GM15510 (cell line): ENCODE measurements around the gene PARD3.

Experiments
- POLR2A ChIP-seq: IDR thresholded peaks from 3 replicates; pipeline ENCODE4 v1.6.1; 2011; ENCODE audit warnings: borderline replicate concordance; ENCODE audit not compliant: insufficient read length; ENCODE audit errors: extremely low read depth

The PARD3 gene

DNA sequence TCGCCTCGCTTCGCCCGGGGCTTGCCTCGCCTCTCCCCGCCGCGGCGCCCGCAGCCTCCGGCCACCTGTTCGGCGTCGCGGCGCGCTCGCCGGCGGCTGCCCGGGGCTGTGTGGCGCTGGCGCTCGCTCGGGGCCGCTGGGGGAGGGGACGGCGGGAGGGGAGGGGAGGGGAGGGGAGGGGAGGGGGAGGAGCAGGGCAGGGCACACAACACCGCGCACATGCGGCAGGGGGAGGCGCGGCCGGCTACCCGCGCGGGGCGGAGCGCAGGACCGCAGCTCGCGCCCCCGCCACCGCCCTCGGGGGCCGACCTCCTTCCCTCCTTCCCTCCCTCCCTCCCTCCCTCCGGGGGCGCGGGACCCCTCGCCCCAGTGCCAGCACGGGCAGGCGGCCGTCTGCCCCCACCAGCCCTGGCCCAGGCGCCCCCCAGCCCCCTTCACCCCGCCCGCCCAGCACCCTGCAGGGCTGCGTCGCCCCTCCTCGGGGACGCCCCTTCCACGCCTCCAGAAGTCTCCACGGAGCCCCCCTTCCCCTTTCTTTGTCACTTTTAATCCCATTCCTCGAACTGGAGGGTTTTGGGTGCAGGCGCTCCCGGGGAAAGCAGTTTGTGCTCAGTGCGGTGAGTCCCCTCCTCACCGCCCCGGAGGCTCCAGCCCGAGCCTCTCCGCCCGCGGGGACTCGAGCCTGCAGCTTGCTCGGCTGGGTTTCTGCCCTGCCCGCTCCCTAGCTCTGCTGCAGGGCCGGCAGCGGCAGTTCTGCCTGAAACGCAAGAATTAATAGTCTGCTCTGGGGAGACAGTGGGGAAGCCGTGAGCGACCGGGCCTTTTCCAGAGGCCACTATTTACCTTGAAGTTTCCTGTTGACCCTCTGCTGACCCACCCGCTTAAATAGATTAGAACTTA is at the start of gene PARD3:
TSS of gene PARD3 (minus strand) at position 112 of the 900 bp plus-strand sequence. CDS start 301 bp downstream, outside the sequence.
- TF ChIP-seq POLR2A: peak; percentile 14

- no peak for TF ChIP-seq POLR2A
These were observed 49.3 kb upstream of the PARD3 start for GRCh38 chr10:34864149-34865067.

- TF ChIP-seq POLR2A: no peak
These were observed 47.8 kb upstream of the PARD3 start for GRCh38 chr10:34862892-34863291.

DNA sequence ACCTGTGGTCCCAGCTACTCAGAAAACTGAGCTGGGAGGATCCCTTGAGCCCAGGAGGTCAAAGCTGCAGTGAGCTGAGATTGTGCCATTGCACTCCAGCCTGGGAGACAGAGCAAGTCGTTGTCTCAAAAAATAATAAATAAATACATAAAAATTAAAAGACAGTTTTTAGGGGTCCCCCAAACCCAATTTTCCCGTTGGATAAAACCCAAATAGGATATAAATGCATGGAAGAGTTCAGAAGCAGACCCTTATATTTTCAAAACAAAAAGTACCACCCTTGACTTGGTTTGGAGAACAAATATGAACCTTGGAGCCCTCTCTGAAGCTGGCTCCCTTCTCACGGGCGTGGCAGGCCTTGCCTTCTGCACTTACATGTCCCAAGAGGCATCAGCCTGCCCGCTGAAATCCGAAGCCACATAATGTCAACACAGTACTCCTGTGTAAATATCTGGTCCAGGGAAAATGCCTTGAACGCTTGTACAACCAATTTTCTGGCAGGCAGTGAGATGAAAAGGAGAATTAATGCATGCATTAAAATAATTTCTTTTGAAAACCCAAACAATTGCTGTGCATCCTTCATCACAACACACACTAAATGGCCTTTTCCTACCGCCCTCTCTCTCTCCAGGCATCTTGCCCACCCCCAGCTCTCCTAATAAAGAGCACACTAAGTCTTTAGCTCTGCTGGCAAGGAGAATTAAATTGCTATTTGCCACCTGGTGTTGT is 46.4 kb upstream of the PARD3 start:
- TF ChIP-seq POLR2A: no peak

DNA sequence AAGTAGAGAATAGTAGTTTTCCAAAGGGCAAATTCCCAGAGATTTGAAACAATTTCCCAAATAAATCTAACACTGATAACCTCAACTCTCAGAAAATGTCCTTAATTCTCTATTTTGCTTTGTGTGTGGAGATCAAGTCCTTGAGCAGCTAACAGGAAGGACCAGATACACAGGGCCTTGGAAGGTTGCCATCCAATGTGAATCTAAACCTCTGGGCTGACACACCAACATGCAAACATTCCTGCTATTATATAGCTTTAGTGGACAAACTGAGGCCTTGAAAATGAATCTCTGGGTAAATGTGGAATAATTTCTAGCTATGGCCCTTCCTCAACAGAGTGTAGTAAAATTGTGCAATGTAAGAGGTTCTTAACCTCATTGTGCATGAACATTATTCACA is 44.1 kb upstream of the PARD3 start:
- TF ChIP-seq POLR2A: no peak

GRCh38 chr10:34858003-34858402 is 42.9 kb upstream of the PARD3 start:
- no peak for TF ChIP-seq POLR2A

- no peak for TF ChIP-seq POLR2A
These were observed 39.1 kb upstream of the PARD3 start for GRCh38 chr10:34854147-34854601.

DNA sequence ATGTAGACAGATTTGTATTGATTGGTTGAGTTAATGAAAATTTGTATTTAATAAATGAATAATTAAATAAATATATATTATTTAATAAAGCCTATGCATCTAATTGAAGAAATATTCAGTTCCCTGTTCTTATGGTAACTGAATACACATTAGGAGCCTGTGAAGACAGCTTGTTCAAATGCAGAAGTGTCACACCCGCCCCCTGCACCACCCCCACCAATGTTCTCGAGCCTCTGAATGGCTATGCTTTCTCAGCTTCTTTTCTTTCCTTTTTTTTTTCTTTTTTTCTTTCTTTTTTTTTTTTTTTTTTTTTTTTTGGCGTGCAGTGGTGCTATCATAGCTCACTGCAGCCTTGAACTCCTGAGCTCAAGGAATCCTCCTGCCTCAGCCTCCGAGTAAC is 38.3 kb upstream of the PARD3 start:
- no peak for TF ChIP-seq POLR2A

GRCh38 chr10:34850558-34850957 is 35.5 kb upstream of the PARD3 start:
- TF ChIP-seq POLR2A: no peak

GRCh38 chr10:34850036-34850435 is 34.9 kb upstream of the PARD3 start:
- TF ChIP-seq POLR2A: no peak

DNA sequence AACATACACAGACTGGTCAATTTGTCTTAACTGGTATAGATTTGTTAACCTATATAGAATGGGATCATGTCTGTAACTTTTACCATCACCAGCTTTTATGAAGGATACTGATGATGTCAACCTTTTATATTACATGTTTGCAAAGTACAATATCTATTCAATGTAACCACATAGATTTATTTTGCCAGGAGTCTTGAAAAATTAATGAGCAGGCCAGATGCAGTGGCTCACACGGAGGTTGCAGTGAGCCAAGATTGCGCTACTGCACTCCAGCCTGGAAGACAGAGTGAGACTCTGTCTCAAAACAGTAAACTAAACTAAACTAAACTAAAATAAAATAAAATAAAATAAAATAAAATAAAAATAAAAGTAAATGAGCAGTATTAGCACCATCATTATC is 30.0 kb upstream of the PARD3 start:
- no peak for TF ChIP-seq POLR2A

DNA sequence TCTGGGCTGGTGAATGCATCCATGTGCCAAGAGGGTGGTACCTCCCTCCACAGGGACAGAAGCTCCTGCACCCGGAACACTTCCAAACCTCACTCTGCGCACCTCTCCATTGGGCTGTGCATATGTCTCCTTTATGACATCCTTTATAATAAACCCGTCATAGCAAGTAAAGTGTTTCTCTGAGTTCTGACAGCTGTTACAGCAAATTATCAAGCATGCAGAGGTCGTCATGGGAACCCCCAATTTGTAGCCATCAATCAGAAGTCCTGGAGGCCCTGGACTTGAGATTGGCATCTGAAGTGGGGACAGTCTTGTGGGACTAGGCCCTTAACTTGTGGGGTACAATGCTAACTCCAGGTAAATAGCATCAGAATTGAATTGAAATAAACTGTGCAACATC is 29.4 kb upstream of the PARD3 start:
- no peak for TF ChIP-seq POLR2A

GRCh38 chr10:34838366-34838900 is 23.3 kb upstream of the PARD3 start:
- no peak for TF ChIP-seq POLR2A

DNA sequence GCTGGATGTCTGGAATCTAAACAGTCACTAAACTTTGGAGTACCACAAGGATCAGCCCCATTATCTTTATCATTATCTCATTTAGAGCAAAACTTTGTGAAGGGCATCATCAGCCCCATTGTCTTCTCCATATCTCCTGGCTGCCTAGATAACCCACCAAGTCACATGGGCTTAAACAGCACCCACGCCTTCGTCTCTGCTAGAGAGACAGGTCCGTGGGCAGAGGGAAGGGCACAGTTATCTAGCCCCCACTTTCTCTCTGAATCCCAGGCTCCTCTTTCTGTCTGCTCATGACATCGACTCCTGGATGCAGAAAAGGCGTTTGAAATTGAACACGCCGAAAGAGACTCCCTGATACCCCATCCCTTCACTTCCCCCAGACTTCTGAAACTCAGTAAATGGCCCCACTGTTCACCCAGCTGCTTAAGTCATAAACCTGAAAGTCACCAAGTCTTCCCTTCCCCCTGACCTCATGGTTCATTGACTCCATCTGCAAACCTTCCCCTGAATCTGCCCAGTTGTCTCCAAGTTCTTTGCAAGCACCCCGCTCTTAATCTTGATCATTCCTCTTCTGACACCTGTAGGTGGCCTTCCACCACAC is 20.9 kb upstream of the PARD3 start:
- no peak for TF ChIP-seq POLR2A
